Measurements from ENCODE around the gene PPFIBP2.

DNA sequence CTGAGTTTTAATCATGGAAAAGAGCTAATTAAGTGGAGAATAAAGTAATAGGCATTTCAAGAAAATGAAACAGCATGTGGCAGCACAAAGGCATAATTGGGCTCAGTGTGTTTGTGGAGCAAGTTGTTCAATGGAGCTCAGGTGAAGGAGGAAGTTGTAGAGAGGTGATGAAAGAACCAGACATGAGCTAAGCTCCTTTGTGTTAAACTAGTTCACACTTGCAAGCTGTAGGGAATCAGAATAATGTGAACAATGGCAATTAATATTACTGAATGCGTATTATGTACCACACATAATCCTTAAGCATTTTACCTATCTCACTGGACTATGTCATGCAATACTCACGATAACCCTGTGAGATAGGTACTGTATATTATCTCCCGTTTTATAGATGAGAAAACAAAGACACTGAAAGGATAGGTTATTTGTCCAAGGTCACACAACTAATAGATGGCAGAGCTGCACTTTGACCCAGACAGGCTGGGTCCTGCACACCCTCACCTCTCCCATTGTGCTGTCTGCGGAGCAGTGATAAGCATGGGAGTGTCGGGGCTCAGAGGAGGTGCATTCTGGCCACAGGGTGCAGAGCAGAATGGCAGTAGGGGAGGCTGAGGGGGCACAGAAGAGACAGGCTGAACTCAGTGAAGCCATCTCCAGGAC lies 19.6 kb upstream of the PPFIBP2 start:
- TF ChIP-seq, protein P1, sequence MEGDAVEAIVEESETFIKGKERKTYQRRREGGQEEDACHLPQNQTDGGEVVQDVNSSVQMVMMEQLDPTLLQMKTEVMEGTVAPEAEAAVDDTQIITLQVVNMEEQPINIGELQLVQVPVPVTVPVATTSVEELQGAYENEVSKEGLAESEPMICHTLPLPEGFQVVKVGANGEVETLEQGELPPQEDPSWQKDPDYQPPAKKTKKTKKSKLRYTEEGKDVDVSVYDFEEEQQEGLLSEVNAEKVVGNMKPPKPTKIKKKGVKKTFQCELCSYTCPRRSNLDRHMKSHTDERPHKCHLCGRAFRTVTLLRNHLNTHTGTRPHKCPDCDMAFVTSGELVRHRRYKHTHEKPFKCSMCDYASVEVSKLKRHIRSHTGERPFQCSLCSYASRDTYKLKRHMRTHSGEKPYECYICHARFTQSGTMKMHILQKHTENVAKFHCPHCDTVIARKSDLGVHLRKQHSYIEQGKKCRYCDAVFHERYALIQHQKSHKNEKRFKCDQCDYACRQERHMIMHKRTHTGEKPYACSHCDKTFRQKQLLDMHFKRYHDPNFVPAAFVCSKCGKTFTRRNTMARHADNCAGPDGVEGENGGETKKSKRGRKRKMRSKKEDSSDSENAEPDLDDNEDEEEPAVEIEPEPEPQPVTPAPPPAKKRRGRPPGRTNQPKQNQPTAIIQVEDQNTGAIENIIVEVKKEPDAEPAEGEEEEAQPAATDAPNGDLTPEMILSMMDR (IDR thresholded peaks at IDR 0.05; ENCODE audit: low read length): no peak
- TF ChIP-seq EZH2 (optimal IDR thresholded peaks at IDR 0.05; ENCODE audit: low read depth, low read length) (no peak), EZH2phosphoT487 (IDR thresholded peaks at IDR 0.05; ENCODE audit: low read length) (no peak)
